ENCODE results near the gene ARRB2.

The ARRB2 gene

GRCh38 chr17:4672055-4672630, 38.3 kb upstream of the ARRB2 start:
- H3K4me1 ChIP-seq (ENCODE audit: insufficient read depth, low read length, severe bottlenecking) = no peaks in the 10 kb centered on the region
- H3K4me2 ChIP-seq (ENCODE audit: low read length) = no peak overlapping the region
- H3K4me3 ChIP-seq (ENCODE audit: low read depth, low read length, poor library complexity, severe bottlenecking) = no peak overlapping the region
- H4K20me1 ChIP-seq (ENCODE audit: insufficient read depth, low read length) = no peaks in the 10 kb centered on the region
- H3K27ac ChIP-seq (ENCODE audit: low read depth, low read length, poor library complexity, severe bottlenecking) = no peak overlapping the region
- H3F3A ChIP-seq (ENCODE audit: insufficient read depth, low read length) = no peaks in the 10 kb centered on the region
- H3K9me3 ChIP-seq (ENCODE audit: low read length) = no peaks in the 10 kb centered on the region
- H2AFZ ChIP-seq (ENCODE audit: low read length) = no peak overlapping the region
- peaks cover 76% of the 10 kb centered on the region for H3K36me3 ChIP-seq (ENCODE audit: insufficient read depth, low read length)
- no peaks in the 10 kb centered on the region for H3K9me2 ChIP-seq (ENCODE audit: low read depth, low read length)
- TF ChIP-seq EZH2 (IDR thresholded peaks at IDR 0.05; ENCODE audit: borderline replicate concordance, low read length) (no peak), CTCF (IDR thresholded peaks at IDR 0.05; ENCODE audit: low read length) (no peak)
- H3K27me3 ChIP-seq (ENCODE audit: insufficient read depth, low read length) = no peaks in the 10 kb centered on the region
- H3K9ac ChIP-seq (ENCODE audit: low read length) = no peak overlapping the region
- no peaks in the 10 kb centered on the region for H3K79me2 ChIP-seq (ENCODE audit: insufficient read depth, low read length)

GRCh38 chr17:4672751-4673150, 37.7 kb upstream of the ARRB2 start:
- H3F3A ChIP-seq (ENCODE audit: insufficient read depth, low read length) = no peaks in the 10 kb centered on the region
- no peak overlapping the region for H3K27ac ChIP-seq (ENCODE audit: low read depth, low read length, poor library complexity, severe bottlenecking)
- no peaks in the 10 kb centered on the region for H4K20me1 ChIP-seq (ENCODE audit: insufficient read depth, low read length)
- no peak for TF ChIP-seq EZH2 (IDR thresholded peaks at IDR 0.05; ENCODE audit: borderline replicate concordance, low read length)
- TF ChIP-seq CTCF (IDR thresholded peaks at IDR 0.05; ENCODE audit: low read length) = no peak
- H3K27me3 ChIP-seq (ENCODE audit: insufficient read depth, low read length) = no peaks in the 10 kb centered on the region
- H3K36me3 ChIP-seq (ENCODE audit: insufficient read depth, low read length) = peaks cover 80% of the 10 kb centered on the region
- no peak overlapping the region for H2AFZ ChIP-seq (ENCODE audit: low read length)
- H3K4me1 ChIP-seq (ENCODE audit: insufficient read depth, low read length, severe bottlenecking) = no peaks in the 10 kb centered on the region
- H3K9me2 ChIP-seq (ENCODE audit: low read depth, low read length) = no peaks in the 10 kb centered on the region
- H3K9me3 ChIP-seq (ENCODE audit: low read length) = no peaks in the 10 kb centered on the region
- no peak overlapping the region for H3K9ac ChIP-seq (ENCODE audit: low read length)
- H3K4me2 ChIP-seq (ENCODE audit: low read length) = no peak overlapping the region
- H3K79me2 ChIP-seq (ENCODE audit: insufficient read depth, low read length) = no peaks in the 10 kb centered on the region
- H3K4me3 ChIP-seq (ENCODE audit: low read depth, low read length, poor library complexity, severe bottlenecking) = no peak overlapping the region

- H3K27ac ChIP-seq (ENCODE audit: low read depth, low read length, poor library complexity, severe bottlenecking) = no peak overlapping the region
- no peaks in the 10 kb centered on the region for H3F3A ChIP-seq (ENCODE audit: insufficient read depth, low read length)
- no peaks in the 10 kb centered on the region for H3K79me2 ChIP-seq (ENCODE audit: insufficient read depth, low read length)
- H4K20me1 ChIP-seq (ENCODE audit: insufficient read depth, low read length) = no peaks in the 10 kb centered on the region
- no peak overlapping the region for H3K9ac ChIP-seq (ENCODE audit: low read length)
- H3K9me2 ChIP-seq (ENCODE audit: low read depth, low read length) = no peaks in the 10 kb centered on the region
- no peaks in the 10 kb centered on the region for H3K9me3 ChIP-seq (ENCODE audit: low read length)
- no peak overlapping the region for H3K4me3 ChIP-seq (ENCODE audit: low read depth, low read length, poor library complexity, severe bottlenecking)
- peaks cover 84% of the 10 kb centered on the region for H3K36me3 ChIP-seq (ENCODE audit: insufficient read depth, low read length)
- TF ChIP-seq EZH2 (IDR thresholded peaks at IDR 0.05; ENCODE audit: borderline replicate concordance, low read length) (no peak), CTCF (IDR thresholded peaks at IDR 0.05; ENCODE audit: low read length) (no peak)
- no peak overlapping the region for H3K4me2 ChIP-seq (ENCODE audit: low read length)
- no peaks in the 10 kb centered on the region for H3K27me3 ChIP-seq (ENCODE audit: insufficient read depth, low read length)
- no peak overlapping the region for H2AFZ ChIP-seq (ENCODE audit: low read length)
- no peaks in the 10 kb centered on the region for H3K4me1 ChIP-seq (ENCODE audit: insufficient read depth, low read length, severe bottlenecking)
Observed at GRCh38 chr17:4673169-4673568, 37.3 kb upstream of the ARRB2 start.

All from OCI-LY1 (cell line).